CD4-positive, alpha-beta T cell treated with Interleukin-15 for 1 hour (primary cell): ENCODE data around the gene RAI14.
"Not testable (repeated sequence)": the region's sequence is repeated elsewhere in the genome, so short reads cannot be mapped to it uniquely, and the experiment has no call there.

ENCODE experiments used
- DNase-seq: peaks from one replicate; pipeline ENCODE4 v3.0.0-alpha.2; 2020

RAI14 gene

DNA sequence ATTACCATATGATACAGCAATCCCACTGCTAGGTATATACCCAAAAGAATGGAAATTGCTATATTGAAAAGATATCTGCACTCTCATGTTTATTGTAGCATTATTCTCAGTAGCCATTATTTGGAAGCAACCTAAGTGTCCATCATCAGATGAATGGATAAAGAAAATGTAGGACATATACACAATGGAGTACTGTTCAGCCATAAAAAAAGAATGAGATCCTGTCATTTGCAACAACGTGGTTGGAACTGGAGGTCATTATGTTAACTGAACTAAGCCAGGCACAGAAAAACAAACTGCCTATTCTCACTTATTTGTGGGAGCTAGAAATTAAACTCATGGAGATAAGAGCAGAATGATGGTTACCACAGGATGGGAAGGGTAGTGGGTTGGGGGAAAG, 119.8 kb downstream of the RAI14 start:
- DNase-seq: no peak

DNA sequence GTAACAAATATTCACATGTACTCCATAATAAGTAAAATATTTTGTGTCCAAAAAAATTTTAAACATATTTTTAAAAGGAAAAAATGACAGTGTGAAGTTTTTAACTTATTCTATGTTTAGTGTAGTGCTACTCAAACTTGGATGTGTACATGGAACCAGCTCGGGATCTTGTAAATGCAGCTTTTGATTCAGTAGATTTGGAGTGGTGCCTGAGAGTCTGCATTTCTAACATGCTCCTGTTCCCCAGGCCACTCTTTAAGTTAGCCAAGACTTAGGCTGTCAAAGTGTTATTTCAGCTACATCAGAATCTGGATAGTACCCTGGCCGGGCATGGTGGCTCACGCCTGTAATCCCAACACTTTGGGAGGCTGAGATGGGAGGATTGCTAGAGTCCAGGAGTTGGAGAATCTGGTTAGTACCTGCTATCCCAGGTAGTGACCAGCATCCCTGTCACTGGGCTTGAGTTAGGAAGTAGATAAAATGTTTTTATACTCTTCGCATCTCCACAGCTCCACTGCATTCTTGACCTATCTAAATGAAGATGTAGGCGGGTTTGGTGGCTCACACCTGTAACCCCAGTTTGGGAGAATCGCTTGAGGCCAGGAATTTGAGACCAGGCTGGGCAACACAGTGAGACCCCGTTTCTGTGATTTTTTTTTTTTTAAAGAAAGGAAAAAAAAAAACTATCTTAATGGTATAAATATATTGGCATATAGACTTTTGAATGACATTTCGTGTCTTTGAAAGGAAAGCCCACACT, 122.1 kb downstream of the RAI14 start:
- DNase-seq: no peak

DNA sequence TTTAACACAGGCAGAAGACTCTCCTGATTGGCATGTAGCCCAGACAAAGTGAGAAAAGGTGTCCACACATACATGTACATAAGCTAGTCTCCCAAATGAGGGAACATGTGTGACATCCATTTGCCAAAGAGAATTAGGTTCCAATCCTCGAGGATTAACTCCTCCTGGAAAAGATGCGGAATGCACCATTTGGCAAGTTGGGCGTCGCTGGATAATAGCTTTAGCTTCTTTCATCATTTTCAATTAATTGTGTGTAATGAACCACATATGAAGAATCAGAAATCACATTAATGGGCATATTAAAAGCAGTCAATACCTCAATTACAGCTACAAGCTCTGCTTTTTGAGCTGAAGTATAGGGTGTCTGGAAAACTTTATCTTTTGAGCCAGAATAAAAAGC, 127.8 kb downstream of the RAI14 start:
- DNase-seq: not testable (repeated sequence)

- no peak for DNase-seq
These were observed 130.9 kb downstream of the RAI14 start for GRCh38 chr5:34787035-34787434.

- DNase-seq: no peak
These were observed 132.9 kb downstream of the RAI14 start for GRCh38 chr5:34789021-34789531.

- DNase-seq: no peak
These were observed 133.5 kb downstream of the RAI14 start for GRCh38 chr5:34789639-34790038.

- no peak for DNase-seq
These were observed 133.9 kb downstream of the RAI14 start for GRCh38 chr5:34790069-34790468.

DNA sequence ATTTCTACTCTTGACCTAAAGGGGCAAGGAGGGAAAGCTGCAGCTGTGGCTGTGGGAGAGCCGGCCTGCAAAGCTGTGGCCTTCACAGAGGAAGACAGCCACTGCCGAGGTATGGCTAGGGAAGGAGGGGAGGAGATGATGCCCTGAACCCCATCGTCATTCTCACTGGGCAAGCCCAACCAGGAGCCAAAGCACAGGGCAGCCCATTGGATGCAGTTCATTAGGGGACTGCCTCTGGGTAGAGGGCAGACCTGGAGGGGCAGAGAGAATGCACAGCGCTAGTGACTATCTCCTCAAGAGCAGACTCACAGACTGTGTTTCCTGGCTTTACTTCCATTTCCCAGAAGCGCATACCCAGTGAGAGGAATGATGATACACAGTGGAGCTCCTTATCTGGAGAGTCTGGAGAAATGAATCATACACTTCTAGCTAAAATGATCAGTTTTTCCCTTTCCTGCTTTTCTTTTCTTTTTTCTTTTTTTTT, 135.7 kb downstream of the RAI14 start:
- no peak for DNase-seq

DNA sequence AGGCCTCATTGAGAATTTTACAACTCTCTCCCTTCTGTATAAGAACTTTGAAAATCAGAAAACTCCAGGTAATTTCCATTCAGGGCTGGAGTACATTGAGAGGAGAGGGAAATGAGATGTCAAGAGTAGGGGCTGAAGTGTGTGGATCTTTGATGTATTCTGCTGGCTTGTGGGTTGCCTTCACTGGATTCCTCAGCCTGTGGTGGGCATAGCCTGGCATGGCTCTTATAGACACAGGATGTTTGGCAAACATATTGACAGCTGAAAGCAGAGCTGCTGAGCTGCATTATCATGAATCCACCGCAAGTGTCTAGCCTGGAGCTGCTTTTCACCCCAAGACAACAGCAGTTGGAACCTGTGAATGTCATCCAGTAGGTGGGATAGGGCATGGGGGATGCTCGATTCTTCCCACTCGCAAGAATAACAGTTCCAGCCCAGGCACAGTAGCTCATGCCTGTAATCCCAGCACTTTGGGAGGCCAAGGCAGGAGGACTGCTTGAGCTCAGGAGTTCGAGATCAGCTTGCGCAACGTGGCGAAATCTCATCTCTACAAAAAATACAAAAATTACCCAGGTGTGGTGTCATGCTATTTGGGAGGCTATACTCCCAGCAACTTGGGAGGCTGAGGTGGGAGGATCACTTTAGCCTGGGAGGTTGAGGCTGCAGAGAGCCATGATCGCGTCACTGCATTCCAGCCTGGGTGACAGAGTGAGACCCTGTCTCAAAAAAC, 146.9 kb downstream of the RAI14 start:
- no peak for DNase-seq

- DNase-seq: no peak
These were observed 148.0 kb downstream of the RAI14 start for GRCh38 chr5:34803974-34804732.

- DNase-seq: no peak
These were observed 148.8 kb downstream of the RAI14 start for GRCh38 chr5:34804913-34805312.

DNA sequence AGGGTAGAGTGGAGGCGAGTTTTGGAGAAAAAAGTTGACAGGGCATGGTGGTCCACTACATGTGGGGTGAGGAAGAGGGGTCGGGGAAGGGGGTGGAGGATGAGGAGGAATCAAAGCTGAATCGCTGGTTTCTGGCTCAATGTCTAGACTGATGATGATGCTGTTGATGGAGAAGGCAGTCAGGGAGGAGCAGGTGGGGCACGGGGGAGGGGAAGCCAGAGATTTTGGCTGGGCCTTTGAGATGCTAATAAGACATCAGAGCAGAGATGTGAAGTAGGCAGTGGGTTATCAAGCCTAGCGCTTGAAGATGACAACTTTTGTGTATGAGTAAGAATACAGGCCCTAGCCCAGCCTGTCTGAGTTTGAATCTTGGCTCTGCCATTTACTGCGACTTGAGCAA, 150.4 kb downstream of the RAI14 start:
- no peak for DNase-seq

DNA sequence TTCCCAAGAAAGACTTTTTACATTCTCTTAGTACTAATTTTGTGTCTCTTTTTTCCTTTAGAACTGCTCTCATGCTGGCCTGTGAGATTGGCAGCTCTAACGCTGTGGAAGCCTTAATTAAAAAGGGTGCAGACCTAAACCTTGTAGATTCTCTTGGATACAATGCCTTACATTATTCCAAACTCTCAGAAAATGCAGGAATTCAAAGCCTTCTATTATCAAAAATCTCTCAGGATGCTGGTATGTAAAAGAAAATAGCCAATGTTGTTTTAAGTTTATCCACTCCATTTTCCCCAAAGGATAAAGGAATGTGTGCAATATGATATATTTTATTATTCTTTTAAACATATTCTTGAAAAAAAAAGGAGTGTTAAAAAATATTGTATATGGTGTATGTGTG, 155.6 kb downstream of the RAI14 start:
- no peak for DNase-seq

DNA sequence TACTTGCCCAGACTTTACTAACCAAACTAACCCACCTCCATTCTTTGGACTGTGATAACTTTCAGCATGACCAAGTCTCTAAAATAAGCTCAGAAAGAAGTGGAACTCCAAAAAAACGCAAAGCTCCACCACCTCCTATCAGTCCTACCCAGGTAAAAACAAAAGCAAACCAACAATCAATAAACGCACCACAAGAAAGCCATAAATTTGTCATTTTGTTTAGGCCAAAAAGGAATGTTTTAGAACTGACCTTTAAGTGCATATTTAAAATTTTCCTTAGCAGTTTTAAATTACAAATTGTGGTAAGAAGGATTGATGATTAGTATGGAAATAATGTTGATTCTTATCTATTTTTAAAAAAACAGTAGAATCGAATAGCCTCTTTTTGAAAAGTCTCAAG, 157.4 kb downstream of the RAI14 start:
- DNase-seq: no peak

DNA sequence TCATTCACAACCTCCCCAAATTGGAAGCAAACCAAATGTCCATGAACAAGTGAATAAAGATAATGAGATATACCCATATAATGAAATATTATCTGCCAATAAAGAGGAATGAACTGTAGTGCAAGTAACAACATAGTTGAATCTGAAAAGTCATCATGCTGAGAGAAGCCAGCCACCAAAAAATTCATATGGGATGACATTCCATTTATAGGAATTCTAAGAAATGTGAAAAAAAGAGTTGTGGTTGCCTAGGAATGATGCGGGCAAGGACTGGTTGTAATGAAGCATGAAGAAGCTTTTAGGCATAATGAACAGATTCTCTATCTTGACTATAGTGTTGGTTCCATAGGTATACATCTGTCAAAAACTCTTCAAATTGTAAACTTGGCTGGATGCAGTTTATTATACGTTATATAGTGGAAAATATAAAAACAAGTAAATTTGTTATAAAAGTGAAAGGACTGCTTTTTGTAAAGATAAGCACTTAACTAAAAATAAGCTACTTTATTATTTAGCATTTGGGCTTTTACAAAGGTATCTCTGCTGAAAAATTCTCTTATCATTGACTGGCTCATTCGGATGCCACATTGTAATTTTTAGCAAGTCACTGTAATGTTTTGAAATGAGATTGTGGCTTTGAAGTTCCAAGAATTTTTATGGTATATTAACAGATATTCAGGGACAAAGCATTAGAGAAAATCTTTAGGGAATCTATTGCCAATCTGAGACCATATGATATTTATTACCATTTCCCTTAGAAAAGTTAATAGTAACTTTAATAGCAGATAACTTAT, 161.6 kb downstream of the RAI14 start:
- DNase-seq: no peak

- DNase-seq: no peak
These were observed 162.6 kb downstream of the RAI14 start for GRCh38 chr5:34818717-34819116.

DNA sequence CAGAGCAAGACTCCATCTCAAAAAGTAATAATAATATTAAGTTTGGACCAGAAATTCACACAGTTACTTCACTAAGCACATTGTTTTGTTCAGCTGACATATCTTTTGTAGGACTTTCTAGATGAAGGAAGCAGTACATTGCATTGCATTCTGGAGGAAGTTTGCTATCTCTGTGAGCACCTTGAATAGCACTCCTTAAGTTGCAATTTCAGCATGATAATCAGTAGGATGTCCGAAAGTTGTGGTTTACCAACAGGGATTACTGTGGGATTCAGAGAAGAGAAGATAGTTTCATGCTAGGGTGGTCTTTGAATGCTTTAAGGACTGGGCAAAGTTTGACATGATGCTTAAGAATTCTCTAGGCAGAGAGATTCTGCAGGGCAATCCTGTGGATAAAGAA, 164.5 kb downstream of the RAI14 start:
- DNase-seq: no peak

- no peak for DNase-seq
These were observed 167.0 kb downstream of the RAI14 start for GRCh38 chr5:34822956-34823715.

- no peak for DNase-seq
These were observed 170.2 kb downstream of the RAI14 start for GRCh38 chr5:34826347-34826746.

DNA sequence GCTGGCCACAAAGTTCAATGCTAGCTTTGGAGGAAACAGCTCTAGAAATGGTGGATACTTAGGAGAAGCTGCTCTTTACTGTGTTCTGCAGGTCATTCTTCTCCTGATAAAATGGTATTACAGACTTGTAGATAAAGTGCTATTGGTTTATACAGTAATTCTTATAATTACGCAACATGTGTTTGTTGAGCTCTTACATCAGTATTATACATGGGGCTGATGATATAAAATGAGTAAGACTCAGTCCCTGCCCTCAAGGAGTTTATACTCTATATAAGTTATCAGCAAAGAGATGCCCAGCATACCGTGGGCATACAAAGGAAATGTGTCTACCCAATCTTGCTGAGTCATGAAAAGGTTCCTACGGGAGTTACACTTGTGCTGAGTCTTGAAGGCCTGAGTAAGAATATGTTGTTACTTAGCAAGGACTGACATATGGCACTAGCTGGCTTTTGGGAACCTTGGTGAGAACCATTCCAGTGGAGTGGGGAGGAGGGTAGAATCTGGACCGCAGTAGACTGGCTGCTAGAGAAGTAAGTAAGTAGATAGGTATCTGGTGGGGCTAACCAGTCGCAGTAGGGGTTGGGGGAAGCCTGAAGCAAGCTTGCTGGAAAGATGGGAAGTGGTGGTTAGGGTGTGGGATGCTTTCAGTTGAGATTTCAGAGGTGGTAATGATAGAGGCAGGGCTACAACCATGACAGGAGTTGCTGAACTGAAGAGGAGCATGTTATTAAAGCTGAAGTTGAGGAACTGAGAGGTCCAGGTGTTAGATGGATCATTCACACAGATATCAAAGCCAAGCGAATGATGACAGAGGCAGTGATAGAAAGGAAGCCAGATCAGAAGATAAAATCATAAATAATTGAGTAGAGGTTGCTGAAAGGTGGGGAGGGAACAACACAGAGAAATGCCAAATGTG, 171.7 kb downstream of the RAI14 start:
- no peak for DNase-seq

- DNase-seq: not testable (repeated sequence)
These were observed 174.7 kb downstream of the RAI14 start for GRCh38 chr5:34830827-34831226.
